ENCODE data around the gene AFTPH. TPM values are rescaled to one million over a fixed set of nuclear protein-coding genes. Genes with fewer than 3 reads are reported as not detected.

The AFTPH gene
- total and polyA plus RNA-seq, 3 donors from 2014 or later, result 38.7 to 56.1 (median 43.9) TPM

DNA sequence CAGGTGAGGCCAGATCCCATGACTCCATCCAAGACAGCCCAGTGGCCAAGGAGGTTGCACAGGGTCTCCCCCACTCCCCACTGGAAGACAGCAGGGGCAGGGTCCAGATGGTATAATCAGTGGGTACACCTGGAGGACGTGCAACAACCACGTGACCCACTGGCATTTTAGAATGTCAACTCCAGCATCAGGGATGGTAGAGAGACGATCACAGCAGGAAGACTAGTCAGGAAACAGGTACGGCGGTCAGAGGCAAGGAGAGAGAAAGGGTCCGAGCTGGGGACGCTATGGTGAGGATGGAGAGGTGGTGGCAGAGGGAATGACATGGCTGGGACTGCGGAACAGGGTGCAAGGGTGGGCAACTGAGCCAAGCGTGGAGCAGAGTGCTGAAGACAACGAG, 106.6 kb downstream of the AFTPH start:
- no peak overlapping the region for H3K27ac ChIP-seq
- H3K4me1 ChIP-seq, result peaks cover 19% of the 10 kb centered on the region
- intact Hi-C loops (cut with DNase I; ENCODE audit: low total_unique reads), result no loop called here
- TF ChIP-seq, protein P1, sequence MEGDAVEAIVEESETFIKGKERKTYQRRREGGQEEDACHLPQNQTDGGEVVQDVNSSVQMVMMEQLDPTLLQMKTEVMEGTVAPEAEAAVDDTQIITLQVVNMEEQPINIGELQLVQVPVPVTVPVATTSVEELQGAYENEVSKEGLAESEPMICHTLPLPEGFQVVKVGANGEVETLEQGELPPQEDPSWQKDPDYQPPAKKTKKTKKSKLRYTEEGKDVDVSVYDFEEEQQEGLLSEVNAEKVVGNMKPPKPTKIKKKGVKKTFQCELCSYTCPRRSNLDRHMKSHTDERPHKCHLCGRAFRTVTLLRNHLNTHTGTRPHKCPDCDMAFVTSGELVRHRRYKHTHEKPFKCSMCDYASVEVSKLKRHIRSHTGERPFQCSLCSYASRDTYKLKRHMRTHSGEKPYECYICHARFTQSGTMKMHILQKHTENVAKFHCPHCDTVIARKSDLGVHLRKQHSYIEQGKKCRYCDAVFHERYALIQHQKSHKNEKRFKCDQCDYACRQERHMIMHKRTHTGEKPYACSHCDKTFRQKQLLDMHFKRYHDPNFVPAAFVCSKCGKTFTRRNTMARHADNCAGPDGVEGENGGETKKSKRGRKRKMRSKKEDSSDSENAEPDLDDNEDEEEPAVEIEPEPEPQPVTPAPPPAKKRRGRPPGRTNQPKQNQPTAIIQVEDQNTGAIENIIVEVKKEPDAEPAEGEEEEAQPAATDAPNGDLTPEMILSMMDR (IDR thresholded peaks at IDR 0.05), result no peak
- TF ChIP-seq POLR2A (IDR thresholded peaks at IDR 0.05), result no peak
- WGBS, 2 donors, result 91 to 94% methylated on average over 10 of the region's 10 CpGs
- no peaks in the 10 kb centered on the region for H3K36me3 ChIP-seq (ENCODE audit: low read depth, missing control alignments)
- no peak for DNase-seq
- H3K27me3 ChIP-seq, result no peaks in the 10 kb centered on the region
- H3K4me3 ChIP-seq, result no peak overlapping the region
- no peaks in the 10 kb centered on the region for H3K9me3 ChIP-seq

GRCh38 chr2:64631771-64632170, 107.6 kb downstream of the AFTPH start:
- Histone ChIP-seq H3K4me3 (no peak overlapping the region), H3K4me1 (peaks cover 22% of the 10 kb centered on the region), H3K27ac (no peak overlapping the region), H3K27me3 (no peaks in the 10 kb centered on the region), H3K9me3 (no peaks in the 10 kb centered on the region), H3K36me3 (ENCODE audit: low read depth, missing control alignments) (no peaks in the 10 kb centered on the region)
- intact Hi-C loops (cut with DNase I; ENCODE audit: low total_unique reads), result no loop called here
- WGBS, 2 donors, result 92 to 93% methylated on average over 3 of the region's 3 CpGs
- TF ChIP-seq POLR2A (IDR thresholded peaks at IDR 0.05), result no peak
- TF ChIP-seq, protein P1 (IDR thresholded peaks at IDR 0.05), result no peak
- DNase-seq, result no peak

DNA sequence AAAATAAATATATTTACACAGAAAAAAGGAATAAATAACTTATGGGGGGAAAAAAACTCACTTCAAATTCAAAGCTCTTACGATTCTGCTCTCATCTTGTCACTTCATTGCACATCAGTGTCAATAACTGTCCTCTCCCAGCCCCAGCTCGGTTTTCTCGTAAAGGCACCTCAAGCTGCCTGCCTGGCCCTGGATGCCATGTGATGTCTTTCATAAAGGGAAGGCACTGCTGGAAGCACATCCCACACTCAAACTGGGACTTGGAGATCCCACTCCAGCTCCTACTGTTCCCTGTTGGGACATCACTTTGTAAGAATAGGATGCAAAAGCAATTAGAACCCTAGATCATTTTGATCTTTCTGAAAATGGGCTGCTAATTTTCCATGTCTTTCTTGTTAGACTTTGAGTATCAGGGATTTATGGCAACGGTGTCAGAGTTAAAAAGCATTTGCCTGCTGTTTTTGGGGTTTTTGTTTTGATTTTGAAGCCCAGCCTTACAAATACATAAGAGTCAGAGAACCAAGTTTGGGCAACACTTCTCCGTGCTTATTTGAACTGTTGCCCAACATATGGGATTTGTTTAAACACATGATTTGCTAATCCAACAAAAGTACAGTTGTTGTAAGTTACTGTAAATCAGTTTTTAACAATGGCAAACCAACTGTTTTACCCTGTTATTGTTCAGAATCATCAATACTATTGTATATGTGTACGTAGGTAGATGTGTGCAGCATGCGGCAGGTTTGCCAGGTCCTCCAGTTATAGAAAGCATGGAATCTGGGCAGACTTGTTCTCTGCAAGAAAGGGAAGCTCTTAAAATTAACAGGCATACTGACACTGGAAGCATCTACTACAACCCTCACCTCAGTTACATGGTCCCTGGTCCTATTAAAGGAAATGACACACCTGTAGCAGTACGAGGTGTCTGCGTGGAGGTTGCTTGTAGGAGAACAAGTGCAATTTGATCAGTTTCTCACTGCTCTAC, 109.0 kb downstream of the AFTPH start:
- no peak overlapping the region for H3K4me3 ChIP-seq
- DNase-seq, result no peak
- no peaks in the 10 kb centered on the region for H3K36me3 ChIP-seq (ENCODE audit: low read depth, missing control alignments)
- H3K4me1 ChIP-seq, result peaks cover 15% of the 10 kb centered on the region
- TF ChIP-seq, protein P1 (IDR thresholded peaks at IDR 0.05), result no peak
- no peak for TF ChIP-seq POLR2A (IDR thresholded peaks at IDR 0.05)
- H3K9me3 ChIP-seq, result no peaks in the 10 kb centered on the region
- intact Hi-C loops (cut with DNase I; ENCODE audit: low total_unique reads), result no loop called here
- no peaks in the 10 kb centered on the region for H3K27me3 ChIP-seq
- no peak overlapping the region for H3K27ac ChIP-seq
- 77 to 90% methylated on average over 9 of the region's 9 CpGs for WGBS, 2 donors

DNA sequence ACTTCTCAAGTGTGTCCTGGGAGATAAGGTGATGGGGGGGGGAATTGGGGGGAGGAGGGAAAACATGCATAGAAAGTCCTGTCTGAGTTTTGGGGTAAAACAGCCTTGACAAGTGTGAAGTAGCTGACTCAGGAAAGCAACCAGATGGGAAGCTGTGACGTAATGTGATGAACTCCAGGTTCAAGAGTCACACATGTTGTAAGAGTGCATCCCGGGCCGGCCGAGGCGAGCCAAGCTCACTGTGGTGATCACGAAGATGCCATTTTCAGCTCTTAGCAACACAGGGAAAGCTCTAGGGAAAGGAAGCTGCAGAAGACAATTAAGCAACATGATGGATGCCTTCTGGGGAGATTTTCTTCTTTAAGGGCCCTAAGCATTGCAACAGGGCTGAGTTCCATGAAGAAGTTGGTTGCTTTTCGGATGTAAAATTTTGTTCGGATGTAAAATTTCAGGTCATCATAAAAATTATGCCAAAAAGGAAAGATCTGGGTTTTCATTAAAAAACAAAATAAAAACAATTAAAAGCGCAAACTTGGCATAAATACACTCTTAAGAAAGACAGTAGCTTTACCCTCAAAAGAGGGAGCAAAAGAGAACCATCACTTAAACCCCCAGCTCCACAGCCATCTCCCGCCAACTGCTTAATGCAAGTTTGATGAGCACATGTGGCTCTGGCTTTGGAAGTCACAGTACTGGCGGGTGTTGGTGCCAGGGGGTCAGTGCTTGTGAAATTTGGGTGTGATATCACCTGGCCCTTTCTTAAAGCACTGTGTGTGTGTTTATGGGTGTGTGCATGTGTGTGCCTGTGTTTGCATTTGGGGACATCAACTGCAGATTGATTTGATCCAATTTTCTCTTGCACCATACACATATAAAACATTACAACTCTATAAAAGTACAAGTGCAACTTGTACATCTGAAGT, 110.5 kb downstream of the AFTPH start:
- Histone ChIP-seq H3K36me3 (ENCODE audit: low read depth, missing control alignments) (no peaks in the 10 kb centered on the region), H3K9me3 (no peaks in the 10 kb centered on the region), H3K4me1 (peaks cover 8% of the 10 kb centered on the region), H3K27ac (no peak overlapping the region), H3K27me3 (no peaks in the 10 kb centered on the region), H3K4me3 (no peak overlapping the region)
- no peak for TF ChIP-seq POLR2A (IDR thresholded peaks at IDR 0.05)
- TF ChIP-seq, protein P1 (IDR thresholded peaks at IDR 0.05), result no peak
- DNase-seq, result no peak
- 79 to 88% methylated on average over 11 of the region's 11 CpGs for WGBS, 2 donors
- intact Hi-C loops (cut with DNase I; ENCODE audit: low total_unique reads), result no loop called here

Data from testis (tissue), 3 donors.